ENCODE results near the gene ELAVL4.

Gene ELAVL4

GRCh38 chr1:50180367-50180766 lies 71.6 kb downstream of the ELAVL4 start:
- no peak for DNase-seq

DNA sequence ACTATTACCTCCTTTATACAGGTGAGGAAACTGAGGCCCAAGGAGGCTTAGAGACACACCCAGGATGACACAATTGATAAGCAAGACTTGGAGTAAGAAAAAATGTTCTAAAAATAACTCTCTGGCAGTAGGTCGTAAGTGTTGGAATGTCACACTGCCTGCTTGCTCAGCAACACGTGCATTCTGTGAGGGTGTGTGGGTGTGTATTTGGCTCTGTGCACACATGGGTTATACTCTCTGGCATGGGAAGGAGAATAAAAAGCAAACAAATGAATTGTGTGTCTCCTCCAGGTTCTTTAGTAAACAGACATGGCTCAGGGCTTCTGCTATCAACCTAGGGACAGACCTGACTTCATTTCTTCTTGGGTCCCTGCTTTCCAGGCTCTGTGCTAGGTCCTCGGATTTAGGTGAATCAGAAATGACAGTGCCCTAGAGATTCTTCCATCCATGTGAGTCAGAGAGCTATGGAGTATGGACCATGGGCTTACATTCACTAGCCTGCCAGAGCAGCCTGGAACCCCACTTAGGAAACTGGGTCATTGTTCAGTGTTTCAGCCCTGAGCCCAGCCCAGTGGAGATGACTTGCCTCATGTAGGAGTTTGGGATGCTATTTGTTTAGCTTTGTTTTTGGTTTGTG lies 72.4 kb downstream of the ELAVL4 start:
- no peak for DNase-seq

DNA sequence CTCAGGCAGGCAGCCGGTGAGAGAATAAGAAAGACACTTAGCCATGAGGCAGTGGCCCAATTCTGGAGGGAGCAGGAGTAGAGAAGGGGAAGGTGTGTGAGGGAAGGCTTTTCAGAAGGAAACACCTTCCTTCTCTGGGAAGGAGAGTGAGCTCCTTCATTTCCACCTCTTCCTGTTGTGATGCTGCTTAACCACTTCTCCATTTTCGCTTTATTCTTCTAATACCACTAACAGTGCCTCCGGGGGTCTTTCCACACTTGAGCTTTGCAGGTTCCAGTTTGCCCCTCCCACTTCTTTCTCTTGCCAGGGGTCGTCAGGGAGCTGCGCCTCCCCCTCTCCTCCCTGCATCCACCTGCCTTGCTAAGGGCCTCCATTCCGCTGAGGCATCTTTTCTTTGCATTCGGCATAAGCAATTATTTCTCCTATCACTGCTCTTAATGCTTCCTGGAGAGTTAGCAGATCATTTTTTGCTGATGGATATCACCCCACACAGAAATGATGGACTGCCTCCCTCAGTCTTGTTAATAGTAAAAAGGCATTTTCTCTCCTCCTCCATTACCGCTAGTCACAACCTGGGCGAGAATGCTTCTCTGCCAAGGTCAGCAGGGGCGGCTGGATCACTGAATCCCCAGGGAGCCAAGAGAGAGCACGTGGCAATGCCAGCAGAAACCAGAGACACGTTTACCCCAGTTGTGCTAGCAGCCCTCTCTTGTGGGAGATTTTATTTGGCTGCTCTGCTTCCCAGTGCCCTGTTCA lies 74.8 kb downstream of the ELAVL4 start:
- DNase-seq, result no peak

DNA sequence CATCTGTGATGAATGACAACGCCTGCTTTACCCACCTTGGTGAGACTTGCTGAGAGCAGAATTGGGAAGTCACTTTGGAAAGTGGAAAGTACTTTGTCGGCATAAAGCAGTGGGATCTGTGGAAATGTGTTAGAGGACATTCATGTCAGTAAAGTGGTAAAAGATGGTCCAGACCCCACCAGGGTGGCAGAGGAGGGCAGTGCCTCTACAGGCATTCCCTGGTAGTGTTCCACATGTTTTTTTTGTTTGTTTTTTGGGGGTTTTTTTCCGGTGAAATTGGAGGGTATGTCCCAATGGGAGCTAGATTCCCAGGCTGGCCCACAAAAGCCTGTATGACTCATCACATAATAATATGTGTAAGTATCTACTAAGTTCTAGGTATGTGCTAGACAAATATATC lies 80.6 kb downstream of the ELAVL4 start:
- no peak for DNase-seq

DNA sequence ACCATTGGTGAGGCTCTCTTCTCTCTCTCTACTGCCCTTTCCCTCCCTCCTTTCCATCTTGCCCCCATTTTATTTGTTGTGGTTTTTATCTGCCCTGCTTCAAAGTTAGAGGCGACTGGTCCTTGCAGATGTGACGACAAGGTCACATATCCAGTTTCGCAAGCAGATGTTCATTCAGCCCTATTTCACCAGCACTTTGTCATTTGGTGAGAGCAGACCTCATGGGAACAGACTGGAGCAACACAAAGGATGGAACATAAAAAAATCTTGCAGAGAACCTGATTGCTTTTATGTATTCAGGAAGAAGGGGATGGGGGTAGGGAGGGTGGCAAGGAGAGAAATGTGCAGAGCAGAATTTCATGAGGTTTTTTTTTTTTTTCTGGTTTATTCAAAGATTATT lies 84.3 kb downstream of the ELAVL4 start:
- DNase-seq, result no peak

DNA sequence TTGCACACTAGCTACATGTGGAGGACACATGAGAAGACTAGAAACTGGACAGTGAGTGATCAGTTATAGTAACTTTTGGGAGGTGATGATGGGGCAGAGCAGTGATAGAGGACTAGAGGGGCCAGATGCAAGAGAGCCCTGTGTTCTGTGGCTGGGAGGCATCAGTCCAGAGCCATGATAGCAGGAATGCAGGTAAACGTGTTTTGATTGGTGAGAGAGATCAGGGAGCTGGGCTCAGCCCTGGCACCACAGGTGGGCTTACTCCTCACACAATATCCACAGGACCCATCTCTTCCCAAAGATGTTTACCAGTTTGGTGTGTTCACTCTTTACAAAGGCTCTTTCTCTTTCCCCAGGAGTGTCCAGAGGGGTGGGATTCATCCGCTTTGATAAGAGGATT lies 86.5 kb downstream of the ELAVL4 start:
- DNase-seq, result no peak

- no peak for DNase-seq
Measured at GRCh38 chr1:50196081-50196480, 87.4 kb downstream of the ELAVL4 start.

GRCh38 chr1:50197216-50197615 lies 88.5 kb downstream of the ELAVL4 start:
- DNase-seq, result no peak

DNA sequence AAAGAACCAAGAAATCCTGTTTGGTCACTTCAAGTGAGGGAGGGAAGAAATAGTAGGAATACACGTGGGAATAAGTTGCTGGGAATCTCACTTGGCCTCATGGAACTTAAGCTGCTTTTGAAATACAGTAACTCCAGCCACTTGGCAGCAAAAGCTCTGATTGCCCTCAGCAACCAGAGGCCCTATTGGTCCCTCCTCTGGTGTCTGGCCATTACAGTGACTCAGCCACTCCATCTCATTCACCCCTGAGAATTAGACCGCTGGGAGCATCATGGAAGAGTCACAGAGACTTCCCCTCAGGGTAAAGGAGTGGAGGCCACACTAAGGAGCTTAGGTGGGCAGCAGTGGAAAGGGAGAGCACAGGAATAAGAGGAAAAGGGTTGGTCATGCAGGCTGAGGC lies 99.6 kb downstream of the ELAVL4 start:
- DNase-seq, result no peak

GRCh38 chr1:50208756-50209155 lies 100.0 kb downstream of the ELAVL4 start:
- no peak for DNase-seq

GRCh38 chr1:50209749-50210148 lies 101.0 kb downstream of the ELAVL4 start:
- DNase-seq, result no peak

DNA sequence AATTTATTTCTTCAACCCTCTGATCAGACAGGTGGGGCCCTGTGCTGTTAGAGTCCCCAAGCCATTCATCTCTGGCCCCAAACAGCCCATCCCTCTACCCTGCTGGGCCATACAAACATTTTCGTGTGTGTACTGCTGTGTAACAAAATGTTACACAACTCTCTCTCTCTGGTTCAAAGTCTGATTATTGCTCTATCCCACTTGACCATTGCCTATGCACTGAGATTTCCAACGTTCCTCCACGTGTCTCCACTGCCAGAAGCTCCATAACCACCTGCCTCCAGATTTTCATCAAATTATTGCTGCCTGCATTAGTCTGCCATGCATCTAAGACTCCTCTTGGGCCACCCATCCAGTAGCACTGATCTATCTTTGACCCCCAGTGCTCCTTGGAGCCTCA lies 104.8 kb downstream of the ELAVL4 start:
- DNase-seq, result no peak

DNA sequence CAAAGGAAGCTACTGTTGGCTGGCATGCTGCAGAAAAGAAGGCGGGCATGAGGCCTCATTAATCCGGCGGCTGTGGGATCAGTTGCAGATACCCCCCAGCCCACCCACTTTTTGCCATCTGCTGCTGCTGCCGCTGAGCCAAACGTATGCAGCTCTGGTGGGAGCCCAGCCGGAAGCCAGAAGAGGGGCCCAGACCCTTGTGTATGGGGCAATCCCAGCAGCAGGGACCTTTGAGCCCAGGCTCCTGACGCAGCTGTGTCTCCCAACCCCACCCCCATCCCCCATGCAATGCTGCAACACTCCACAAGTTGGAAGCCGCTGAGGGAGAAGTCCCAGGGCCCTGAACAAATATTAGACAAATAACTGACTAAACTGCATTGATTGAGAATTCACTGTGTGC lies 106.0 kb downstream of the ELAVL4 start:
- no peak for DNase-seq

DNA sequence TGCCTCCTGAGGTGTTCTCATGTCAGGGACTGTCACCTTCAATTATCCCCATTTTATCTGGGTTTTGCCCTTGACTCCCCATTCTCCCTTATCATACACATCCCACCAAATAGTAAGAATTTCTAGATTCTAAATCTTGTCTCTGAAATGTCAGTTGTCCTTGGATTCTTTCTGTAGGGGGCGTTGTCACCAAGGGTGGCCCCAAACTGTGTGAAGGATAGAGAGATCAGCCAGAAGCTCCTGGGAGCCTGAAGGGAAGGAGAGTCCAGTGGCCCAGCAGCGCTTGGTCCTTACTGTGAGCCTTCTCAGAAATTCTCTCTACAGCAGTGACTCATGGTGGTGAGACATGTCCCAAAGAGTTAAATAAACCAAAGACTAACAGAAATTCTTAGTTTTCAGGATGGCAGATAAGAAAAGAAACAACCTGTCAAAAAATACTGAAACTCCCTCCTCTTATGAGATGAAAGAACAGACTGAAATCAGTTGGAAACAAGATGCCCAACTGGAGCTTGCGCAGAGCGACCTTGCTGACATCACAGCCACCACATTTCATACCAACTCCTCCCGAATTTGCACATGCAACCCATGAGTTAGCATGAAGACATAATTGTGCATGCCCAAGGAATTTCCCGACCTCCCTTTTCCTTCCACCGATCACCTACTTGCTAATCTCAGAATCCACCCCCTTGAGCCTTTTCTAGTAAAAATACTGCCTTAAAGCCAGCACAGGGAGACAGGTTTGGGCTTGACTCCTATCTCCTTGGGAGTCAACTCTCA lies 109.8 kb downstream of the ELAVL4 start:
- DNase-seq, result no peak

DNA sequence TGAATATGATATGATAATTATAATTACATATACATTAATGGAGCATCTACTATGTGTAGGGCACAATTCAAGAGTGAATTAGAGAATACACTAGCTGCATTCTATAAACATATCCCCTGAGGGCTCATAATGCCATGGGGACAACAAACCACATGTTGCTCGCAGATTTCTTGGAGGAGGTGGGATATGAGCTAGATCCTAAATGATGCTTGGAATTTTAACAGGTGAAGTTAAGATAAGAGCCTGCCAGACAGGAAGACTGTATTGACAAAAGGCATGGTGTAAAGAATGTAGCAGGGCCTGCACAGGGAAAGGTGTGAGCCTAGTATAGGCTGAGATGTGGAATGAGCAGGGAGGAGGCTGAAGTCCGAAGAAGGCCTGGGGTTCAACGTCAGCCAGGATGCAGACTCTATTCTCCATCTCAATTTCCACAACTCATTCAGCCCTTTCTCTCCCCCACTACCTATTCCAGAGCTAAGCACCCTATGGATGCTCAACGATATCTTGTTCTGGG lies 120.2 kb downstream of the ELAVL4 start:
- DNase-seq, result no peak

DNA sequence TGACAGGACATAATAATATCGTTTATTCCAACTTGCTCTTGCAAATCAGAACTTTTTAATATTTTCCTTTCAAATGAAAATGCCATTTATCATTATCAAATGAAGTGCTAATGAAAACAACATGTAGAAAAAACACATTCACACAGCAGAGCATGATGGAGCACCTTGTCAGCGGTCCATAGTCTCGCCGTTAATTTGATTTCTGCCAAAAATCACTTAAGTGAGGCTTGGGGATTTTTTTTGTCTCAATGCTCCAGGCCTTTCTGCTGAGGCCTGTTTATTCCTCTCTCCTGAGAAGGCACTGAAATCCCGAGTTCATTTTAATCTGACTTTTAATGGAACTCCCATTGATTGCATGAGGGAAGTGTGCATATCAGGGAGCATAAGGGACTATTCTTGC lies 122.5 kb downstream of the ELAVL4 start:
- no peak for DNase-seq

DNA sequence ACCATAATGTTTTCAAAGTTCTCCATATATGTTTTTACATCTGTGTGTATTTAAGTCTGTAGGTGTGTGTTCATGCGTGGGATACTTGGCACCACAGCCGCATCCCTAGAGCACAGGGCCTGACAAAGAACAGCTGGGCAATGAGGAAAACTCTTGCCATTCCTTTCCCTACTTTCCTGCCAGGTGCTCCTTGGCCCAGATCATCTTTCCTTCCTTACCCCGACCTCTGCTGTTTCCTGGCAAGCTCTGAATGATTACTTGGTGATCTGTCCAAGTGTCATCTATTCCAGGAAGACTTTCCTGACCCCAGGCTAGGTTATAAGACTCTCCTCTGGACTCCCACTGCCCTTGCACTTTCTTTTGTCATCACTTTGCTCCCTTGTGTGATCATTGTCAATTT lies 123.6 kb downstream of the ELAVL4 start:
- DNase-seq, result no peak

- no peak for DNase-seq
Measured at GRCh38 chr1:50236656-50237055, 127.9 kb downstream of the ELAVL4 start.

- DNase-seq, result no peak
Measured at GRCh38 chr1:50237056-50237455, 128.3 kb downstream of the ELAVL4 start.

- DNase-seq, result no peak
Measured at GRCh38 chr1:50243939-50244338, 135.2 kb downstream of the ELAVL4 start.

DNA sequence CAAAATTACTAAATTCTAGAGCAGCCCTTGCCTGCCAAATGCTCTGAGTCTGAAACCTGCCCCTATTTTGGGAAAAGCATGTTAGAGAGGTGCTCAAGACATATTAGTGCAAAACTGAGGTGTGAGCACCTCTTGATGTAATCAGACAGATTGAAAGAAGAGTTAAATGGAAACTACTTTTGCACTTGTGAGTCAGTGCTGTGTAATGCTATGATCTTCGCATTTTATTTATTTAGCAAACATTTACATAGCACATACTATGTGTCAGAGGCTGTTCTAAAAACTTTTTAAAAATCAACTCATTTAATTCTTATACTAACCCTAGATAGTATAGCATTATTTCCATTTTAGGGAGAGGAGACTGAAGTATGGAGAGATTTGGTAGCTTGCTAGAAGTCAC lies 138.1 kb downstream of the ELAVL4 start:
- DNase-seq, result no peak

DNA sequence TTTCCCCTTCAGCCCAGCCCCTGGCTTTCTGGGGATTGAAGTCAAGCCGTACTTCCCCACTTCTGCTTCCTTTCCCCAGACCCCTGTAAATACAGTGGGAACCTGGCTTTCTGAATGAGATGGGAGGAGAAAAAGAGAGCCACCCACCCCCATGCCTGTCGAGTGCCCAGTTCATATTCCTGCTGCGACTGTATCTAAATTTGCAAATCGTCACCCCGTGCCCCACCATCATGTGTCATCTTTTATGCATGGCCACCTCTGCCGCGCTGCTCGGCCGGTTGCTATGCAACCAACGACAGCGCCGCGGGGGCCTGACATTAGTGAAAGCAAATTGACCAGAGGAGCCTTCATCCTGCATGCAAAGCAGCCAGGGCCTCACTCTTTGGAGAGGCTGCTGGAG lies 143.0 kb downstream of the ELAVL4 start:
- no peak for DNase-seq

DNA sequence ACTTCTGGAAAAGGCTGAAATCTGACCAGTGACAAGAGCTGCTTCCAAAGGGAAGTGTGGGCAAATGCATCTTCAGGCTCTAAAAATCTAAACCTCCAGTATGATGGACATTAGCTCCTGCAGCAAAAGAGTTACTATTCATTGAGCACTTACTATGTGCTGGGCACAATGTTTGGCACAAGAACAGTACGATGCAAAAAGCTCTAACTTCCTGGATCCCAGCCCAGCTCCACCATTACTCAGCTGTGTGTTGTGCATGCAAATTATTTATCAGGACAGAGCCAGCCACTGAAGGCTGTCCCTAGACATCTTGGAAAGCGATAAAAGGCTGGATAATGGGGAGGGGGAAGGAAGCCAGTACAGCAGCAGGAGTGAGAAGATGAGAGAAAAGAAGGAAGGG lies 143.5 kb downstream of the ELAVL4 start:
- DNase-seq, result no peak

Data from activated CD8-positive, alpha-beta memory T cell treated with anti-CD3 and anti-CD28 coated beads, Interleukin-2, amount 50 U/mL, for 48 hours (primary cell).